ENCODE results near the gene HSPA12B. TPM values are rescaled to one million over a fixed set of nuclear protein-coding genes. Genes with fewer than 3 reads are reported as not detected.

HSPA12B gene
- total RNA-seq, 3 donors from 2014 or later (not counting 1 experiment from before 2014, with no cell fraction given) = not detected

GRCh38 chr20:3755814-3756480, 23.5 kb downstream of the HSPA12B start:
- intact Hi-C loops (cut with micrococcal nuclease) = no loop called here
- no peak overlapping the region for H3K27ac Mint-ChIP-seq
- H3K4me1 Mint-ChIP-seq = peaks cover 0 to 4% of the 10 kb centered on the region in 2 donors
- DNase-seq (no peak), ATAC-seq (no peak)
- H3K27me3 Mint-ChIP-seq (ENCODE audit: low read depth in 2 of 2) = no peaks in the 10 kb centered on the region
- H3K27ac ChIP-seq (ENCODE audit: low read length) = no peak overlapping the region
- no peaks in the 10 kb centered on the region for H3K9me3 Mint-ChIP-seq
- WGBS (ENCODE audit: insufficient coverage) = 88% methylated on average over 5 of the region's 5 CpGs
- no peak overlapping the region for H3K4me3 Mint-ChIP-seq
- no peaks in the 10 kb centered on the region for H3K9me3 ChIP-seq (ENCODE audit: control insufficient read depth, insufficient read depth, low read length)
- no peaks in the 10 kb centered on the region for H3K36me3 Mint-ChIP-seq
- H3K27me3 ChIP-seq (ENCODE audit: control insufficient read depth, insufficient read depth, low read length) = no peaks in the 10 kb centered on the region
- no peaks in the 10 kb centered on the region for H3K4me1 ChIP-seq (ENCODE audit: control insufficient read depth, insufficient read depth, low read length)
- H3K4me3 ChIP-seq (ENCODE audit: low read length) = no peak overlapping the region
- no peaks in the 10 kb centered on the region for H3K36me3 ChIP-seq (ENCODE audit: control insufficient read depth, insufficient read depth, low read length)
- TF ChIP-seq CTCF (IDR thresholded peaks at IDR 0.05) = no peak

- Histone ChIP-seq H3K27me3 (ENCODE audit: control insufficient read depth, insufficient read depth, low read length) (no peaks in the 10 kb centered on the region), H3K36me3 (ENCODE audit: control insufficient read depth, insufficient read depth, low read length) (no peaks in the 10 kb centered on the region), H3K9me3 (ENCODE audit: control insufficient read depth, insufficient read depth, low read length) (no peaks in the 10 kb centered on the region), H3K4me3 (ENCODE audit: low read length) (no peak overlapping the region), H3K4me1 (ENCODE audit: control insufficient read depth, insufficient read depth, low read length) (no peaks in the 10 kb centered on the region), H3K27ac (ENCODE audit: low read length) (no peak overlapping the region)
- no peaks in the 10 kb centered on the region for H3K27me3 Mint-ChIP-seq (ENCODE audit: low read depth in 2 of 2)
- H3K36me3 Mint-ChIP-seq = no peaks in the 10 kb centered on the region
- ATAC-seq (no peak), DNase-seq (no peak)
- H3K4me1 Mint-ChIP-seq = peaks cover 0 to under 1% of the 10 kb centered on the region in 2 donors
- no peak overlapping the region for H3K27ac Mint-ChIP-seq
- no peak for TF ChIP-seq CTCF (IDR thresholded peaks at IDR 0.05)
- WGBS (ENCODE audit: insufficient coverage) = no CpG with 5 or more reads among the region's 2 CpGs
- no peak overlapping the region for H3K4me3 Mint-ChIP-seq
- no peaks in the 10 kb centered on the region for H3K9me3 Mint-ChIP-seq
- intact Hi-C loops (cut with micrococcal nuclease) = no loop called here
These were observed 24.8 kb downstream of the HSPA12B start for GRCh38 chr20:3757268-3757667.

- no peaks in the 10 kb centered on the region for H3K9me3 Mint-ChIP-seq
- no peak for ATAC-seq
- no peaks in the 10 kb centered on the region for H3K9me3 ChIP-seq (ENCODE audit: control insufficient read depth, insufficient read depth, low read length)
- H3K27me3 Mint-ChIP-seq (ENCODE audit: low read depth in 2 of 2) = no peaks in the 10 kb centered on the region
- no peaks in the 10 kb centered on the region for H3K36me3 ChIP-seq (ENCODE audit: control insufficient read depth, insufficient read depth, low read length)
- H3K4me3 Mint-ChIP-seq = no peak overlapping the region
- H3K36me3 Mint-ChIP-seq = no peaks in the 10 kb centered on the region
- H3K27me3 ChIP-seq (ENCODE audit: control insufficient read depth, insufficient read depth, low read length) = no peaks in the 10 kb centered on the region
- no peak for DNase-seq
- TF ChIP-seq CTCF (IDR thresholded peaks at IDR 0.05) = no peak
- no peak overlapping the region for H3K27ac Mint-ChIP-seq
- WGBS (ENCODE audit: insufficient coverage) = 90% methylated on average over 8 of the region's 11 CpGs
- no peak overlapping the region for H3K4me3 ChIP-seq (ENCODE audit: low read length)
- intact Hi-C loops (cut with micrococcal nuclease) = no loop called here
- no peaks in the 10 kb centered on the region for H3K4me1 ChIP-seq (ENCODE audit: control insufficient read depth, insufficient read depth, low read length)
- no peaks in the 10 kb centered on the region for H3K4me1 Mint-ChIP-seq
- no peak overlapping the region for H3K27ac ChIP-seq (ENCODE audit: low read length)
These were observed 26.1 kb downstream of the HSPA12B start for GRCh38 chr20:3758566-3758965.

- no peak overlapping the region for H3K27ac Mint-ChIP-seq
- peaks cover 7% of the 10 kb centered on the region for H3K4me1 ChIP-seq (ENCODE audit: control insufficient read depth, insufficient read depth, low read length)
These were observed 26.9 kb downstream of the HSPA12B start for GRCh38 chr20:3759316-3759823.

More at GRCh38 chr20:3759316-3759823, 26.9 kb downstream of the HSPA12B start:
- H3K4me1 Mint-ChIP-seq = no peaks in the 10 kb centered on the region
- H3K4me3 ChIP-seq (ENCODE audit: low read length) = no peak overlapping the region
- H3K27me3 Mint-ChIP-seq (ENCODE audit: low read depth in 2 of 2) = no peaks in the 10 kb centered on the region
- no peaks in the 10 kb centered on the region for H3K9me3 Mint-ChIP-seq
- H3K36me3 Mint-ChIP-seq = no peaks in the 10 kb centered on the region
- no peaks in the 10 kb centered on the region for H3K27me3 ChIP-seq (ENCODE audit: control insufficient read depth, insufficient read depth, low read length)
- intact Hi-C loops (cut with micrococcal nuclease) = no loop called here
- TF ChIP-seq CTCF (IDR thresholded peaks at IDR 0.05) = no peak
- ATAC-seq (no peak), DNase-seq (no peak)
- 86% methylated on average over 11 of the region's 11 CpGs for WGBS (ENCODE audit: insufficient coverage)
- H3K4me3 Mint-ChIP-seq = no peak overlapping the region
- no peak overlapping the region for H3K27ac ChIP-seq (ENCODE audit: low read length)
- no peaks in the 10 kb centered on the region for H3K36me3 ChIP-seq (ENCODE audit: control insufficient read depth, insufficient read depth, low read length)
- H3K9me3 ChIP-seq (ENCODE audit: control insufficient read depth, insufficient read depth, low read length) = no peaks in the 10 kb centered on the region
